HuH-7 (cell line): ENCODE measurements around the gene AXL.
"Not testable (repeated sequence)": the region's sequence is repeated elsewhere in the genome, so short reads cannot be mapped to it uniquely, and the experiment has no call there.

Source experiments
- DNase-seq: peaks from one replicate; pipeline ENCODE4 v3.0.0; 2011; ENCODE audit warnings: low spot score

Gene AXL

DNA sequence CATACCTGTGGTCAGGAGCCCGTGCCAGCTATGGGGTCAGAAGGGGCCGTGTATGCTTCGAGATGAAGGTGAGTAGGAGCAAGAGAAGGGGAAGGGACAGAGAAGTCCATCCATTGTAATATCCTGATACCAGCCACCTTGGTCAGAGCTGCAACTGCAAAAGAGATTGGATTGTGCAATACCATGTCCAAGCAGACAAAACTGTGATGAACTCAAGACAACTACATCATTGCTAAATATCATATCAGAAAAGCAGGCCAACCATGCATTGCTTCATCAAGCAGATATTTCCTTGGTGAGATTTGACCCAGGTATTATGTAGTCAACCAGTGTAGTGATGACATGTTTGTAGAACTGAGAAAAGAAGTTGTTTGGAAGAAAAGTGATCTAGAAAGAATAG is 57.2 kb downstream of the AXL start:
- DNase-seq, result no peak

DNA sequence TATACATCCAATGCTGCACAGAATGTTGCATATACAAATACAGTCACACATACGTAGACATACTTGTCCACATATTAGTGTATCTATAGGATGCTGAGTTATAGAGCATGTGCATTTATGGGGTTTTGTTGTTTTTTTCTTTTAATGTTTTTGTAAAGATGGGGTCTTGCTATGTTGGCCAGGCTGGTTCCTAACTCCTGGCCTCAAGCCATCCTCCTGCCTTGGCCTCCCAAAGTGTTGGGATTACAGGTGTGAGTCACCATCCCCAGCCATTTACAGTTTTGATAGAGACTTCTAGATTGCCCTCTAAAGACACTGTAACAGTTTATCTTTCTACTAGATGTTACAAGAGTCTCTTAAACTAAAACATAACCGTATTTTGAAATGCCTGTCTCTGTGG is 59.5 kb downstream of the AXL start:
- no peak for DNase-seq

DNA sequence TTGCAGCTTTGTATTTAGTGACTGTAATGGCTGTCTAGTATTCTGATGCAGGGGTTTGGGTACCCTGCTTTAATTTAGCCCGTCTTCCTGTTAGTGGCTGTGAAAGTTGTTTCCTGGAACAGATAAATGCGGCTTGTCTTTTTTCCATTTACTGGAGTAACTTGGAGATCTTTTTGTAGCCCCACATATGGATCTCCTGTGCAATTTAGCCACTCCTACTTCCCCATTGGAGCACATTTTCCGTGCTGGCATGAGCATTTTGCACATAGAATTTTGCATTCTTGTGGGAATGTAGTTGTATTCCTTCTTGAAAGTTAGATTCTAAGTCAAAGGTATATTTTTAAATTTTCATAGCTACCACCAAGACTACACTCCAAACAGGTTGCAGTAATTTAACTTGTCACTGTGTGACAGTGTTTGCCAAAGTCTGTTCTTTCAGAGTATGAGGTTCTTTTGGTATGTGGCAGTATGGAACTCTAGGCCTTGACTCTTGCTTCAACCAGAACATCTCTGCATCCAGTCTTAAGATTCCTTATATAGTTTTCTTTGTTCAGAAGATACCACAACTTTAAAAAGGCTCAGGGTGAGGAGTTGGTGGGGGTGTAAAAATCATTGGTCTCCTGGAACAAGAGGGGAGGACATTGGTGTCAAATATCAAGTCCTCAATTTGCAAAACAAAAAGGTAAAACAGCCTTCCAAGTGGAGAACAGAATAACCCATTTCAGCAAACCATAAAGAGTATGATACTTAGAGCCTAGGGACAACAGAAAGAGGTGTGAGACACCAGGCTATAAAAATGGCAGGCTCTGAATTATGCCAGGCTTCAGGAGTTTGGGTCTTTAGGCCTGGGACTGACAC is 69.9 kb downstream of the AXL start:
- no peak for DNase-seq

DNA sequence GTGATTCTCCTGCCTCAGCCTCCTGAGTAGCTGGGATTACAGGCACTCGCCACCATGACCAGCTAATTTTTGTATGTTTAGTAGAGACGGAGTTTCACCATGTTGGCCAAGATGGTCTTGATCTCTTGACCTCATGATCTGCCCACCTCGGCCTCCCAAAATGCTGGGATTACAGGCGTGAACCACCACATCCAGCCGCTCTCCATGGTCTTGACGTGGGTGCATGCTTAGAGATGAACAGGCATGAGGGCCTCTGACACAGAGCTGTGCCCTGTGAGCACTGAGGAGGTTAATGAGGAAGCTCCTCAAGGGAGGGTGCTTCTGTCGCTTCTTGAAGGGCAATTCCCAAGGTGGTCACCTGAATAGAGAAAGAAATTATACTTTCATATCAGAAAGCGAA is 70.8 kb downstream of the AXL start:
- not testable (repeated sequence) for DNase-seq

DNA sequence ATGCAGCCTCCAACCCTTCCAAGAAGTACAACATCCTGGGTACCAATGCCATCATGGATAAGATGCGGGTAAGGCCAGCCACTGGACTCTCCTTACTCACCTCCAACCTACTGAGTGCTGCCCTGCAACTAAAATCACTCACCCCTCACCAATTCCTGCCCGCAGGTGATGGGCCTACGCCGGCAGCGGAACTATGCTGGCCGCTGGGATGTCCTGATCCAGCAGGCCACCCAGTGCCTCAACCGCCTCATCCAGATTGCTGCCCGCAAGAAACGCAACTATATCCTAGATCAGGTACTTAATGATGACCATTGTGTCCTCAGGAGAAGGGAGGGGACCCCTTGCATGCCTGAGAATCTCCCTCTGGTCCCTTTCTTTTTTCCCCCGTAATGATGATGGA is 75.4 kb downstream of the AXL start:
- DNase-seq, result no peak

DNA sequence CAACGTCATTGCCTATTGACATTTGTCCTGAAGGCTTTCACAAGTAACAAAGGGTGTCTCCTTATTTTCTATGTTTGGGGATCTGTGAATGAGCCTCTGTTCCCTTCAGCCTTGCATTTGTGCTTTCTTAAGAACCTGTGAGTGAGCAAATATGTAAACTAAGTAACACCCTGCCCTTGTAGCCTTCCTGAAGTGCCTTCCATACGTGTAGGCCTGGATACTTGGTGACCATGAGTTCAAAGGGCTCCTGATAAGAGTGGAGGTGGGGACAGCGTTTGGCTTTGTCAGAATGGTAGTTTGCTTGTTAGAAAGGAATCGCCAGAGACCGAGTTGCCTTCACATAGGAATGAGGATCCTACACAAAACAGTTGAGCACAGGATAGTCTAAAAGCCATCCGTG is 76.5 kb downstream of the AXL start:
- no peak for DNase-seq

DNA sequence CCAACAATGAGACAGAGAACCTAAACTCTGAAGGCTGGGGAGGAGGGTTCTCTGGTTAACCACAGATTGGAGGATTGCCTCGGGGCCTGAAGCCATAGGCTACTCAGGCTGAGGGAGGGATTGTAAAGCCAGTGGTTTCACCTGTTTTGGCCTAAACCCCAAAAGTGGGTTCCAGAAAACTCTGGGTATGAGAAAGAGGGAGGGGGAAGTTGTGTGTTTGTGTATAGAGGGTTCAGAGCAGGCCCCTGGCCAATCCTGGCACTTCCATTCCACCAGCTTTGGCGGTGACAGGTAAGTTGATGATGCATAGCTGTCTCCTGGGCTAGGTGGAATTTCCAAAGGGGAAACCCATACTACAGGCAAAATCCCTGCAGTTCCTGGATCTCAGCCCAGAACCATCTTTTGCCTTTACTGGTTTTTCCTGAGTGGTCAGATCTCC is 77.4 kb downstream of the AXL start:
- no peak for DNase-seq

DNA sequence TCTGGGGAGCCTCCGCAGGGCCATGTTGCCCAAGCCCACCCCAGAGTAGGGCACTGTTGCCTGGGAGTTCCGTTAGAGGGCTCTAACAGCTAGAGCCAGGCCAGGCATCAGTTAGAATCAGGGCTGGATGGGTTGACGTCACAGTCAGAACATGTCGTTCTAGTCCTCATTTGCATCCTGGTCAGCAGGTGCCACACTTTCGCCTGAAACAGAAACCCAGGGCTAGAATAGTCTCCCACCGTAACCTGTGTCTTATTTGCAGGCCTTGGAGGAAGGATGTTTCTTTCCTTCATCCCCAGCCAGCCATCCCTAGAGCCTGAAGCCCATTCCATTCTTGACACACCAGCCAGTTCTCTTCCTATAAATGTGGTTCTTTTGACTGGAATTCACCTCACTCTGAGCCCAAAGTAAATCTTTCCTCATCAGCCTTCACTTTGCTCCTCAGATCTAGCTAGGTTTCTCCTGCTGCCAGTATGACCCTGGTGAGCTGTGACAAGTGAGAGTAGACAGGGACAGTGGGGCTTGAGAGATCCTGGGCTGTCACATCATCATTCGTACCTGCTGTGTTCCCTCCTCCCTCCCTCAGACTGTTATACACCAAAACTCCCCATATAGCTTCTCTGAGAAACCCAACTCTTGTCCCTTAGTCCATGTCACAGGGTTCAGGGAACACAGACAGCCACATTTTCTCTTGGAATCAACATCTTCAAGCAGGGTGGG is 78.8 kb downstream of the AXL start:
- no peak for DNase-seq

DNA sequence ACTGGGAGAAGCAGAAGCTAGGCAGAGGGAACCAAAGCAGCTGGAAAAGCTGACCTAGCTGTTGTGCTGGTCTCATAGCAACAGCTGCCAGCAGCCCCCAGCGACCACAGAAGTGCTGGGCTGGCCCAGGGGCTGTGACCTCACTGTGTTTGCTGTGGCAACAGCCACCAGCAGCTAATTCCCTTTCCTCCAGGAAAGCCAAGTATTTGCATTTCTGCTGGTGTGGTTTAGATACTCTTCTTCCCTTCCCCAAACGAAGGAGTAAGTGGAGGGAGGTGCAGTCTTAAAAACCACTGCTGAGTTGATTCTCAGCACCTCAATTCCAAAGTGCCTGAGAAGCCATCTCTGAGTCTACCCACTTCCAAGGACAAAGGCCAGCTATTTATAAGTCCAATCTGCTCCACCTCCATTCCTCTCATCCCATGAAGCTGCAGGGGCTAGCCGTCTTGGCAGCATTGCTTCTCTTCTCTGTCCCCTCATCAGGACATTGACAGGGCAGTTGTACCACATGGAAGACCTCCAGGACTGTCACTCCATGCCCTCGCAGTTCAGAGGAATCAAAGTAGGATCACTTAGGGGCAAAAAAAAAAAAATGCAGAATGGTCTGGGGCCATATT is 79.4 kb downstream of the AXL start:
- no peak for DNase-seq

DNA sequence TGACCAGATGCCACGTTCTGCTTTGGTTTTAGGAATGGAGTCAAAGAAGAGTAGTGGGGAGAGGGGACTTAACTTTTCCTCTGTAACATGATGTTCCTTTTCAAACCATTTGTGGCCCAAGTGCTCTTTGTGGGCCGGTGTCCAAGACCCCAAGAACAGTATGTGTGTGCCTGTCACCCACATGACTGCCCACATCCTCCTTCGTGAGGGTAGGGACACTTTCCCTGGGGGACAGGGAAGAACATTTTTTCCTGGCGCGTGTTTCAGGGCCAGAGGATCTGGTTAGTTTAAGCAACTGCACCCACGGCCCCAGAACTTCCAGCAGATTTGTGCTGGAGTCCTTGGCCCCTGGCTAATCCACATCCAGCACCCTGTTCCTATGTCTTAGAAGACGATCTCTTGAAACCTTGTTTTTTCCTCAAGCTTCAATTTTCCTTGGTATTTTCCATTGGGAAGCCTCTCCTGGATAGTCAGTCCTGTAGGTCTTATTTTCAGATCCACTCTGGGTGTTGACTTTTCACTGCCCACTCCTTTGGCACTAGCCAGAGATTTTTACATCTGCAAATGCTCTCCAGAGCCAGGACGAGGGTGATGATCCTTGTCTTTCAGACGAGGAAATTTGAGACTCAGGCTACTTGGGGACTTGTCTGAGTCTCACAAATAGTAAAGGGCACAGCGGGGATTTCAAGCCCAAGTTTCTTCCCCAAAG is 80.2 kb downstream of the AXL start:
- no peak for DNase-seq

DNA sequence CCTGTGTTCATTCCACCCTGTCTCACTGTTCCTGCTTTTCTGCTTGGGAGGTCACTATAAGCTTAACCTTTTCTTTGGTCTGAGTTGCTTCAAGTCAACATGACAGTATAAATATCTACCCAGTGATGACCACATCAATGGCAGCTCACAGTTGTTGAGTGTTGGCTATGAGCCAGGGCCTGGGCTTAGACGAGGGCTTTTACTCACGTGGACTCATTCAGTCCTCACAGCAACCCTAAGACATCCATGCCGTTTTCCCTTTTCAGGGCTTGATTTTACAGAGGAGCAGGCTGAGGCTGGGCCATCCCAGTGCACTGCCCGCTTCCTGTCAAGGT is 80.7 kb downstream of the AXL start:
- no peak for DNase-seq

DNA sequence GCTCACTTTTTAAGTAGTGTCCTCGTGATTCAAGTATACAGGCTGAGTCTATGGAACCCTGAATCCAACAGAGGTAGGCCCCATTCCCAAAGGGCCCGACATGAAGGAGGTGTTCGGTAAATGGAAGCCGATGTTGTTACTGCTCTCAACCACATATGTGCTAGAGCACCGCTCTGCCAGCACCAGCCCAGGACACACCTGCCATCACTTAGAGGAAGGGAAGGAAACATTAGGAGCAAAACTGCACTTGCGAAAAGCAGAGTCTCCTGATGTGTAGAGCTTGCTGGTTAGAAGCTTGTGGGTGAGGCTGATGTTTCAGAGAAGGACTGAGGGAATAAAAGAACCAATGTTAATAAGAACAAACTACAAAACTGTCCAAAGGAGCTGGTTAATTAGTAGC is 81.5 kb downstream of the AXL start:
- DNase-seq, result no peak

DNA sequence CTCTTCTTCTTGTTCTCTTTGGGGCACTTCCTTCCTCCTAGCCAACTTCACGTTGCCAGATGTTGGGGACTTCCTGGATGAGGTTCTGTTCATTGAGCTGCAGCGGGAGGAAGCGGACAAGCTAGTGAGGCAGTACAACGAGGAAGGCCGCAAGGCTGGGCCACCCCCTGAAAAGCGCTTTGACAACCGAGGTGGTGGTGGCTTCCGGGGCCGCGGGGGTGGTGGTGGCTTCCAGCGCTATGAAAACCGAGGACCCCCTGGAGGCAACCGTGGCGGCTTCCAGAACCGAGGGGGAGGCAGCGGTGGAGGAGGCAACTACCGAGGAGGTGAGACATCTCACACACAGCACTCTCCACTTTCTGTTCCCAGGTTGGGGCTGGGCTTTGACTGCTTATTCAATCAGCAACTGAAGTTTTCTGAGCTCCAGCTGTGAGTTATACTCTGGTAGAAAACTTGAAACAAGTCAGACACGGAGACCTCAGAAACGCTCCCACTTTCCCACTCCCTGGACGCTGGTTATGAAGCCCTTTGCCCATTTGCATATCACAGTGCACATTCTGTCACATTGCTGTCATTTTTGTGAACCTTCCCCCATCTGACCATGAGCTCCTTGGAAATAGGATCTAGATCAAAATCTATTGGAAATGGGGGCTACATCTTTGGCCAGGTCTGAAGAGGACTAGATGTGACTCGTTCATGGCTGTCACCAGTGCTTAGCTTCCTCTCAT is 83.8 kb downstream of the AXL start:
- no peak for DNase-seq

DNA sequence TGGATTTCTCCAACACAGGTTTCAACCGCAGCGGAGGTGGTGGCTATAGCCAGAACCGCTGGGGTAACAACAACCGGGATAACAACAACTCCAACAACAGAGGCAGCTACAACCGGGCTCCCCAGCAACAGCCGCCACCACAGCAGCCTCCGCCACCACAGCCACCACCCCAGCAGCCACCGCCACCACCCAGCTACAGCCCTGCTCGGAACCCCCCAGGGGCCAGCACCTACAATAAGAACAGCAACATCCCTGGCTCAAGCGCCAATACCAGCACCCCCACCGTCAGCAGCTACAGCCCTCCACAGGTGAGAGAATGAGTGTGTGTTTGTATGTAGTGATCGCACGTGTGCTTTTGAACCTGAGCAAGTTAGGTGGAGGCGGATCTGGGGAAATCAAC is 84.9 kb downstream of the AXL start:
- no peak for DNase-seq

DNA sequence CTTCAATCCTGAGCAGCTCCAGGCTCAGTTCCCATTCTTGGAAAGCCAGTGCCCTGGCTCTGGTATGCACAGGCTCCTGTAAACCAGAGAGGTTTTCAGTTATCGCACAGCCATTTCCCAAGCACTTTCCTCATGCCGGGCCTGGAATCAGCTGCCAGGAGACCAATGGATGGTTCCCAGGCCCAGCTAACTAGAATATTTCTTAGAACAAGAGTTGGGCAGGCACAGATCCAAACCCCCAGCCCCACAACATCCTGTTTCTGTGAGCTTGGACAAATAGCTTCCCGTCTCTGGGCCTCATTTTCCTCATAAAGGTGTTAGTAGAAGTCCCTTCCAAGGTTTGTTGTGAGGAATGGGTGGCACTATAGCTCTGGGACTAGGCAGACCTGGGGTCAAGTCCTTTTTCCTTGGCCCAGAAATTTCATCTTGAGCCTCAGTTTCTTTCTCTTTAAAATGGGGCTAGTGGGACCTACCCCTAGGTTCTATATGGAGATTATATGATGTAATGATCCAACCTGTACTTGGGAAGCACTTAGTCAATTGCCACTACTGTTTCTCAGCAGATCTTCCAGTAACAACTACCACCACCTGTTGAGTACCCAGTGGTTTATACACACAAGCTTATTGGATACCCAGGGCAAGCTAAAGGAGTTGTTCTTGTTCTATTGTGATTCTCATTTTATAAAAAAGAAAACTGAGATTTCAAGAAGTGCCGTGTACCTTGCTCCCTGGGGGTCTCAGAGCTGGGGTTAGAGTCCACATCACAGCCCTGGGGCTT is 85.9 kb downstream of the AXL start:
- DNase-seq, result no peak

DNA sequence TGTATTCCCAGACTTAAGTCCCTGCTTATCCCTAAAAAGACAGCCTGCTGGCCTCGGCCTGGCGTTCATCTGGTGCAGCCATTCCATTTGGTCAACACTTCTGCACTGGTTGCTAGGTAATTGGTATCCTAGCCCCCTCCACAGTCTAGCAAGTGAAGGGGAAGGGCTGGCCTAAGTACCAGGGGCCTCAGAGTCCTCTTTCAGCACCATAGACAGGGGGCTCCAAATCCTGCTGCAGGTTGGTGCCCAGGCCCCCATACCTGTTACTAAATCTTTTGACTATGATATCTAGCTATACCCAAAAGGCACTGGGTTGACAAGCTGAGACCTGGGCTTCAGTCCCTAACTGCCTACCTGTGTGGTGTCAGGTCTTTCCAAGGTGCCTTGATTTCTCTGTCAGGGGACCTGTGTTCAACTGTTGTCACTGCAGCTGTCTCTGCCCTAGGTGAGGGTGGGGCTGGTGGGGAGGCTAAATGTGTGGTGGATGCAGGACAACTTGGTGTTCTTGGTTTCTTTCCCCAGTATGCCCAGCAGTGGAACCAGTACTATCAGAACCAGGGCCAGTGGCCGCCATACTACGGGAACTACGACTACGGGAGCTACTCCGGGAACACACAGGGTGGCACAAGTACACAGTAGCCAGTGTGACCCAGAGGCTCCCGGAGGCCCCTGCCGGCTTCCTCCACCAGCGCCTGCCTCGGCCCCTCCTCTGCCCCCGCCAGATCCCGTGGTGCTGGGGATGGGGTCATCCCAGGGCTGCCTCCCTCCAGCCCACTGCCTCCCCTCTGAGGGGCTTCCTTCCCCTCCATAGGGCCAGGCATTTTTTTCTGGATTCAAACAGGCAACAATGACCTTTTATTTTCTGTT is 87.1 kb downstream of the AXL start:
- DNase-seq, result no peak

DNA sequence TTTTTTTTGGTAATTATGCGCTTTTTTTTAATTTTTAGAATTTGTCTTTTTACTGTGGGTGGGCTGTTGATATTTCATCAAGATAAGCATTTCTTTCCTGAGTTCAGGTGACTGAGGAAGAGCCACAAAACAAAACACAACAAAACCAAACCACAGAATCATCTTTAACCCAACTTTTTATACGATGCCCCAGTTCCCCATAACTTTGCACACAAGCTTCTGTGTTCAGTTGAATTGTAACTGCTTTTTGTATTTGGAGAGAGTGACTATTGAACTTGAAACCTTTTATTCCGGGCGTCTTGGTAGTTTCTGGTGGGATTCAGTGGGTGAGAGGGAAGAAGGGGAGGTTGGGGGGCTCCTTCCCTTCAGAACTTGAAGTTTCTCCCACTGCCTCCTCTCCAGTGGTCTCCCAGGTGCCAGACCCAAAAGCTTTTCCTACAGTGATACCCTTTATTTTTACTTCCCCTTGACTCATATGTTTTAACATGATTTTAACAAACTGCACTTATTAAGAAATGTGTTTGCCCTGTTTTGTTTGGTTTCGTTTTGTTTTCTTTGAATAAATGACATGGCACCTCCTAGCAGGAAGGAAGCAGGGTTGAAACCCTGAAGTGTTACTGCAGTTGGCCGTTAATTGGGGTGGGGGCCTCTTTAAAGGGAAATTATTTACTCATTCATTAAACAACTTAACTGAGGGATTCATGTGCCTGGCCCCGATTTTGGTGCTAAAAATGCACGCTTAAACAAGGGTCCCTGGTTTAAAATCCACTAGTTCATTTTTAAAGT is 88.3 kb downstream of the AXL start:
- no peak for DNase-seq

DNA sequence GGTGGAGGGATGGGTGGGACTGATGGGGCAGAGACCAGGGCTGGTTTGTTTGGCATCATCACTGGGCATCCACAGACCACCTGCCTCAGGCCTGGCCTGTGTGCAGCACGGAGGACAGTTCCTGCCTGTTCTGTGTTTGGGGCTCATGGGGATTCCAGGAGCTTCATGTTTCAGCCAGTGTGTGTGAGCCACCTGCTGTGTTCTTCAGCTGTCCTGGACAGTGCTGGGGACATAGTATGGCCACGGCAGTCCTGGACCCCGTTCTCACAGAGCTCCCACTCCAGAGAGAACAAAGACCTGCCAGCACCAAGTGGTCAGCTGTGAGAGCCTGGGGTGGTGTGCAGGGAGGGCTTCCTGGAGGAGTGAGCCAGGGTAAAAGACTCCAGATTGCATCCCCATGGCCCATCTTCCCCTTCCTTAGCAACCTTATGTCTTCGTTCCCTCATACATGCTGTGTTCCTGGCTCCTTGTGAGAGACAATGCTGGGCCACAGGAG is 89.0 kb downstream of the AXL start:
- DNase-seq, result no peak
